Esophagus muscularis mucosa (tissue), 4 donors: ENCODE results near the gene GDE1.

Source experiments
- EP300 ChIP-seq: sonication (generic); formaldehyde crosslinking; IDR thresholded peaks from one replicate; pipeline ENCODE4 v1.6.1; 2017; ENCODE audit warnings: antibody characterized with exemption
- POLR2A ChIP-seq: fragments of 450-650 bp; IDR thresholded peaks from one replicate; pipeline ENCODE4 v1.6.1; 2017; ENCODE audit warnings: antibody characterized with exemption, moderate library complexity, mild to moderate bottlenecking, low read depth
- TF ChIP-seq, protein P1 (sequence below), 3 experiments: fragments of 200-600 bp in 2 of 3; fragments of 450-650 bp in 1 of 3; sonication (generic) in 2 of 3; IDR thresholded peaks; one replicate each; pipeline ENCODE4 v1.5.1; 2017 to 2019; ENCODE audit warnings: antibody characterized with exemption in 3 of 3, mild to moderate bottlenecking in 2 of 3, moderate library complexity in 1 of 3

GRCh38 chr16:19517424-19518089, 4.3 kb downstream of the GDE1 start:
- TF ChIP-seq, protein P1, sequence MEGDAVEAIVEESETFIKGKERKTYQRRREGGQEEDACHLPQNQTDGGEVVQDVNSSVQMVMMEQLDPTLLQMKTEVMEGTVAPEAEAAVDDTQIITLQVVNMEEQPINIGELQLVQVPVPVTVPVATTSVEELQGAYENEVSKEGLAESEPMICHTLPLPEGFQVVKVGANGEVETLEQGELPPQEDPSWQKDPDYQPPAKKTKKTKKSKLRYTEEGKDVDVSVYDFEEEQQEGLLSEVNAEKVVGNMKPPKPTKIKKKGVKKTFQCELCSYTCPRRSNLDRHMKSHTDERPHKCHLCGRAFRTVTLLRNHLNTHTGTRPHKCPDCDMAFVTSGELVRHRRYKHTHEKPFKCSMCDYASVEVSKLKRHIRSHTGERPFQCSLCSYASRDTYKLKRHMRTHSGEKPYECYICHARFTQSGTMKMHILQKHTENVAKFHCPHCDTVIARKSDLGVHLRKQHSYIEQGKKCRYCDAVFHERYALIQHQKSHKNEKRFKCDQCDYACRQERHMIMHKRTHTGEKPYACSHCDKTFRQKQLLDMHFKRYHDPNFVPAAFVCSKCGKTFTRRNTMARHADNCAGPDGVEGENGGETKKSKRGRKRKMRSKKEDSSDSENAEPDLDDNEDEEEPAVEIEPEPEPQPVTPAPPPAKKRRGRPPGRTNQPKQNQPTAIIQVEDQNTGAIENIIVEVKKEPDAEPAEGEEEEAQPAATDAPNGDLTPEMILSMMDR (IDR thresholded peaks at IDR 0.05): no peak
- TF ChIP-seq POLR2A (no peak), EP300 (no peak)
